A549 (cell line): ENCODE measurements around the gene PSMB10. TPM values are rescaled to one million over a fixed set of nuclear protein-coding genes. Genes with fewer than 3 reads are reported as not detected.

Source experiments
- ATAC-seq, 2 experiments: fragments of 200-7000 bp in 1 of 2; fragments of >200 bp in 1 of 2; cut with Nextera tagmentation in 1 of 2; cut with Tn5 transposase in 1 of 2; 3 replicates each; pipeline versions ENCODE4 v1.8.0 to v1.9.1; 2018 to 2020; ENCODE audit warnings: mild to moderate bottlenecking in 1 of 2, moderate library complexity in 1 of 2
- CTCF ChIA-PET: fragments of 300-600 bp; sonication (Branson Sonifier 250); formaldehyde crosslinking; extraction: SDS; loops from one replicate; lab custom pipeline; 2021; ENCODE audit warnings: antibody characterized with exemption, inconsistent platforms; lab: Yijun Ruan, JAX
- POLR2A ChIA-PET: fragments of 350-600 bp; formaldehyde crosslinking; extraction: SDS; loops from one replicate; lab custom pipeline; 2021; ENCODE audit warnings: antibody characterized with exemption, inconsistent platforms; lab: Yijun Ruan, JAX
- DNase-seq, 2 experiments: peaks; one replicate each; pipeline versions ENCODE4 v3.0.0 to v3.0.0-alpha.2; 2011 to 2016; ENCODE audit warnings: low read depth in 1 of 2, low spot score in 1 of 2
- FAIRE-seq: peaks from 2 replicates; lab custom pipeline; 2011; peaks lifted over from hg19 to GRCh38; lab: Jason Lieb, UNC
- H3K27ac ChIP-seq, 2 experiments: fragments of >200 bp; sonication (Bioruptor Twin); formaldehyde crosslinking; 3 replicates each; pipeline ENCODE4 v1.5.1; 2016 to 2017
- H3K4me1 ChIP-seq: fragments of >200 bp; sonication (Bioruptor Twin); formaldehyde crosslinking; 3 replicates; pipeline ENCODE4 v1.6.1; 2016
- H3K4me2 ChIP-seq: fragments of >200 bp; sonication (Bioruptor Twin); formaldehyde crosslinking; 3 replicates; pipeline ENCODE4 v1.6.1; 2016
- H3K4me3 ChIP-seq: fragments of >200 bp; sonication (Bioruptor Twin); formaldehyde crosslinking; 3 replicates; pipeline ENCODE4 v1.5.1; 2016
- H3K9me3 ChIP-seq: fragments of >200 bp; sonication (Bioruptor Twin); formaldehyde crosslinking; 3 replicates; pipeline ENCODE4 v1.6.1; 2016
- CHD4 ChIP-seq: fragments of 200-600 bp; sonication (generic); IDR thresholded peaks from 2 replicates; pipeline ENCODE4 v1.6.1; 2016; ENCODE audit warnings: antibody characterized with exemption, mild to moderate bottlenecking, borderline replicate concordance
- CTCF ChIP-seq: fragments of >200 bp; sonication (Bioruptor Twin); formaldehyde crosslinking; IDR thresholded peaks from 3 replicates; pipeline ENCODE4 v1.5.1; 2016
- EHF ChIP-seq: fragments of 250-450 bp; sonication (Bioruptor Pico); IDR thresholded peaks from 2 replicates; pipeline ENCODE4 v1.5.0; 2020; ENCODE audit warnings: mild to moderate bottlenecking
- EHMT2 ChIP-seq: fragments of 200-600 bp; sonication (generic); IDR thresholded peaks from 2 replicates; pipeline ENCODE4 v1.6.1; 2016; ENCODE audit warnings: antibody characterized with exemption, low read depth, mild to moderate bottlenecking, moderate library complexity
- ESRRA ChIP-seq: fragments of 150-350 bp; IDR thresholded peaks from 2 replicates; pipeline ENCODE4 v1.6.1; 2014; ENCODE audit warnings: mild to moderate bottlenecking, low read length, borderline replicate concordance
- FOSL2 ChIP-seq, 2 experiments: fragments of 450-650 bp in 1 of 2; fragments of >200 bp in 1 of 2; sonication (Bioruptor Twin) in 1 of 2; formaldehyde crosslinking; IDR thresholded peaks; 2 replicates each; pipeline versions ENCODE4 v1.5.0 to v1.6.1; 2016 to 2020; ENCODE audit warnings: mild to moderate bottlenecking in 1 of 2, moderate library complexity in 1 of 2
- GATA3 ChIP-seq: IDR thresholded peaks from 2 replicates; pipeline ENCODE4 v1.6.1; 2012; ENCODE audit warnings: borderline replicate concordance
- MAFK ChIP-seq: fragments of 450-650 bp; IDR thresholded peaks from 2 replicates; pipeline ENCODE4 v1.6.1; 2014; ENCODE audit not compliant: partially characterized antibody
- MAX ChIP-seq: IDR thresholded peaks from 2 replicates; pipeline ENCODE4 v1.6.1; 2012
- MAZ ChIP-seq: fragments of 150-350 bp; IDR thresholded peaks from 2 replicates; pipeline ENCODE4 v1.6.1; 2014; ENCODE audit warnings: antibody characterized with exemption, low read depth, low read length, borderline replicate concordance
- NR3C1 ChIP-seq: fragments of >200 bp; sonication (Bioruptor Twin); formaldehyde crosslinking; IDR thresholded peaks from 3 replicates; pipeline ENCODE4 v1.6.1; 2017
- PHF8 ChIP-seq: fragments of 200-600 bp; sonication (generic); IDR thresholded peaks from 2 replicates; pipeline ENCODE4 v1.6.1; 2016; ENCODE audit warnings: low read depth, mild to moderate bottlenecking, antibody characterized with exemption, moderate library complexity, borderline replicate concordance
- POLR2AphosphoS2 ChIP-seq: conservative IDR thresholded peaks from 2 replicates; pipeline ENCODE4 v1.6.1; 2012; ENCODE audit warnings: low read length, improper control_type of control experiment, inconsistent platforms
- RAD21 ChIP-seq, 2 experiments: fragments of >200 bp in 1 of 2; sonication (Bioruptor Twin) in 1 of 2; formaldehyde crosslinking in 1 of 2; IDR thresholded peaks in 1 of 2; conservative IDR thresholded peaks in 1 of 2; 2 replicates in 1 of 2; 3 replicates in 1 of 2; pipeline ENCODE4 v1.6.1; 2012 to 2018; ENCODE audit warnings: inconsistent platforms in 1 of 2
- RCOR1 ChIP-seq: fragments of 150-350 bp; IDR thresholded peaks from 2 replicates; pipeline ENCODE4 v1.6.1; 2014; ENCODE audit warnings: antibody characterized with exemption, low read length, low read depth
- RFX5 ChIP-seq: fragments of 450-650 bp; IDR thresholded peaks from 2 replicates; pipeline ENCODE4 v1.7.1; 2014; ENCODE audit warnings: antibody characterized with exemption, mild to moderate bottlenecking, moderate library complexity
- SMC3 ChIP-seq: fragments of >200 bp; sonication (Bioruptor Twin); formaldehyde crosslinking; IDR thresholded peaks from 3 replicates; pipeline ENCODE4 v1.6.1; 2018; ENCODE audit warnings: inconsistent platforms
- ZC3H11A ChIP-seq: fragments of 450-650 bp; IDR thresholded peaks from 2 replicates; pipeline ENCODE4 v1.6.1; 2014; ENCODE audit warnings: antibody characterized with exemption, mild to moderate bottlenecking
- ZNF302 ChIP-seq: fragments of 250-450 bp; sonication (Bioruptor Pico); IDR thresholded peaks from 2 replicates; pipeline ENCODE4 v1.9.0; 2021; ENCODE audit warnings: inconsistent platforms, mild to moderate bottlenecking, moderate library complexity
- WGBS: methylation state at CpG from one replicate; pipeline ENCODE4 v1.1.6; 2017; ENCODE audit errors: missing lambda C conversion rate; 5-methylcytosine and 5-hydroxymethylcytosine counted together
- polyA plus RNA-seq, 4 experiments: library from polyadenylated mRNA; depleted of rRNA in 3 of 4; stranded (reverse); fragments of >200 nt; fragmentation: RNase III in 1 of 4; extraction: RNeasy Plus Mini Kit Qiagen cat#74134 plus additional on column Dnase treatment in 1 of 4; gene quantifications; 2 replicates in 3 of 4; 3 replicates in 1 of 4; pipeline ENCODE4 v1.2.3, GENCODE V29; 2011 to 2017
- TF ChIP-seq, protein P1 (sequence below): fragments of >200 bp; sonication (Bioruptor Twin); formaldehyde crosslinking; IDR thresholded peaks from 3 replicates; pipeline ENCODE4 v1.6.1; 2016

Gene PSMB10
- polyA plus RNA-seq, 2 of the 4 experiments (the other 2 are of a cell fraction): 11.3 to 52.4 TPM

- FAIRE-seq (no peak), ATAC-seq (no peak), DNase-seq (no peak)
- CTCF ChIA-PET: interaction anchor here (1.1 to 22.2 kb wide), 4 partner anchors 41 to 429 kb away, joined by 3 to 370 read pairs (median 26); partner anchors contain the start of genes EDC4 and NRN1L
- H3K4me1 ChIP-seq: peaks cover 5% of the 10 kb centered on the region
- H3K27ac ChIP-seq: no peak overlapping the region
- H3K4me2 ChIP-seq: no peak overlapping the region
- TF ChIP-seq MAX (no peak), RFX5 (no peak)
- no peak overlapping the region for H3K4me3 ChIP-seq
- no peaks in the 10 kb centered on the region for H3K9me3 ChIP-seq
- POLR2A ChIA-PET: no interaction called here
- 83% methylated on average over 8 of the region's 8 CpGs for whole genome bisulfite sequencing
Measured at GRCh38 chr16:67922740-67923139, 13.9 kb downstream of the PSMB10 start.

GRCh38 chr16:67922221-67922620 lies 14.4 kb downstream of the PSMB10 start:
- no peak for FAIRE-seq

DNA sequence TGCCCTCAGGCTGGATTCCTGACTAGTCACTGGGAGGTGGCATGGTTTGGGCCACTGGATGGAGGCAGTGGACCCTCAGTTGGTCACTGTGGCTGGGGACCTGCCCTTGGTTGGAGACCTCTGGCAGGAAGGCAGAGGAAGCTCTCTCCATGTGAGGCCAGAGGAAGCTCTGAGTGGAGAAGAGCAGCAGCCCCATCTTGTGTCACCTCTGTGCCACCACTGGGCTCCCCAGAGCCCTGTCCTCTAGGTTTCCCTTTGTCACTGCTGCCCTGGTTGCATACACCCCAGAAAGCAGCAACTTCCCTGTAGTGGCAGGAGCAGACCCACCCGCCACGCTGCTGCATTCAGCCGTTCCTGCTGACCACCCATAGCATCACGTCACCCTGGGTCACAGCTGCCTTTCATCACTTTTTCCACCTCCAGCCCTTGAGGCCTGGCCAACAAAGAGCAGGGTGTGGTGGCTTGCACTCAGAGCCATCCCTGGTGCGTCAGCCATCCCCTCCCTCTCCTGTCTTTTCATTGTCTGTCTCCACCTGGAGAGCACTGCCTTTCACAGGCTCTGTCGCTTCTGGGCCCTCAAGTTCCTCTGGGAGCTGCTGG lies 16.9 kb downstream of the PSMB10 start:
- no peak overlapping the region for H3K4me3 ChIP-seq
- H3K27ac ChIP-seq: no peak overlapping the region
- H3K4me2 ChIP-seq: no peak overlapping the region
- H3K4me1 ChIP-seq: peaks cover 16% of the 10 kb centered on the region
- TF ChIP-seq MAZ: no peak
- TF ChIP-seq, protein P1, sequence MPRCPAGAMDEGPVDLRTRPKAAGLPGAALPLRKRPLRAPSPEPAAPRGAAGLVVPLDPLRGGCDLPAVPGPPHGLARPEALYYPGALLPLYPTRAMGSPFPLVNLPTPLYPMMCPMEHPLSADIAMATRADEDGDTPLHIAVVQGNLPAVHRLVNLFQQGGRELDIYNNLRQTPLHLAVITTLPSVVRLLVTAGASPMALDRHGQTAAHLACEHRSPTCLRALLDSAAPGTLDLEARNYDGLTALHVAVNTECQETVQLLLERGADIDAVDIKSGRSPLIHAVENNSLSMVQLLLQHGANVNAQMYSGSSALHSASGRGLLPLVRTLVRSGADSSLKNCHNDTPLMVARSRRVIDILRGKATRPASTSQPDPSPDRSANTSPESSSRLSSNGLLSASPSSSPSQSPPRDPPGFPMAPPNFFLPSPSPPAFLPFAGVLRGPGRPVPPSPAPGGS: no peak
- TF ChIP-seq PHF8: no peak
- peak in 1 of 2 experiments; percentile 20; a peak in 1 of 5 replicates for TF ChIP-seq RAD21 (conservative IDR thresholded peaks at IDR 0.05 in 1 of 2, IDR thresholded peaks at IDR 0.05 in 1 of 2)
- TF ChIP-seq SMC3: no peak
- FAIRE-seq: no peak
- ATAC-seq: 0 out of 6 replicates have a peak, but pooled peaks of 1 of the 2 experiments have one; percentile 14
- no peaks in the 10 kb centered on the region for H3K9me3 ChIP-seq
- CTCF ChIA-PET: interaction anchor here (0.9 to 22.2 kb wide), 6 partner anchors 8 to 121 kb away, joined by 3 to 370 read pairs (median 25); partner anchors contain the start of genes CTRL, EDC4 and NRN1L
- POLR2A ChIA-PET: no interaction called here
- DNase-seq: no peak
- WGBS: 93% methylated on average over 6 of the region's 6 CpGs

More at GRCh38 chr16:67922221-67922620, 14.4 kb downstream of the PSMB10 start:
- Histone ChIP-seq H3K27ac (no peak overlapping the region), H3K4me2 (no peak overlapping the region), H3K4me3 (no peak overlapping the region), H3K4me1 (peaks cover 11% of the 10 kb centered on the region), H3K9me3 (no peaks in the 10 kb centered on the region)
- ChIA-PET CTCF (interaction anchor here (1.1 to 22.2 kb wide), 4 partner anchors 41 to 428 kb away, joined by 3 to 370 read pairs (median 26); partner anchors contain the start of genes EDC4 and NRN1L), POLR2A (no interaction called here)
- ATAC-seq: no peak
- DNase-seq: no peak
- no peak for TF ChIP-seq NR3C1
- TF ChIP-seq ZC3H11A: no peak
- TF ChIP-seq EHMT2: no peak
- TF ChIP-seq GATA3: no peak
- no peak for TF ChIP-seq CHD4
- no peak for TF ChIP-seq POLR2AphosphoS2
- TF ChIP-seq MAX: no peak
- no peak for TF ChIP-seq ZNF302 (CRISPR knock-in tag)
- no peak for TF ChIP-seq MAFK
- TF ChIP-seq EHF (CRISPR knock-in tag): no peak
- WGBS: 89% methylated on average over 5 of the region's 5 CpGs

- no peak overlapping the region for H3K4me3 ChIP-seq
- ChIA-PET CTCF (interaction anchor here (0.6 to 22.2 kb wide), 10 partner anchors 9 to 101 kb away, joined by 3 to 370 read pairs (median 4); partner anchors contain the start of genes EDC4 and NRN1L), POLR2A (interaction anchor here (0.6 to 1.0 kb wide), 4 partner anchors 13 to 111 kb away, joined by 3 to 5 read pairs (median 3); partner anchors contain the start of genes RANBP10 and TSNAXIP1)
- TF ChIP-seq RCOR1 (no peak), FOSL2 (IDR thresholded peaks at IDR 0.05) (peak; percentile 58; the same call in 1 of the 2 replicates), FOSL2 (CRISPR knock-in tag; IDR thresholded peaks at IDR 0.05) (peak; percentile 95), ESRRA (peak; percentile 16; the same call in 1 of the 2 replicates), CTCF (no peak)
- H3K9me3 ChIP-seq: no peaks in the 10 kb centered on the region
- 36% methylated on average over 4 of the region's 4 CpGs for WGBS
- peaks cover 16% of the 10 kb centered on the region for H3K4me1 ChIP-seq
- peak overlapping the region in 1 of 2 experiments; percentile 2; a peak in 1 of 6 replicates for H3K27ac ChIP-seq
- no peak for FAIRE-seq
- DNase-seq: peak; percentile 62 to 88
- ATAC-seq: peak; percentile 89 to 90
- H3K4me2 ChIP-seq: peak overlapping the region; percentile 27; the same call in 2 of the 3 replicates
Measured at GRCh38 chr16:67917852-67918236, 18.8 kb downstream of the PSMB10 start.
